ENCODE results near the gene SORL1.
A peak's percentile ranks its signal among the peaks of the same experiment; 100 is the strongest.

The SORL1 gene

DNA sequence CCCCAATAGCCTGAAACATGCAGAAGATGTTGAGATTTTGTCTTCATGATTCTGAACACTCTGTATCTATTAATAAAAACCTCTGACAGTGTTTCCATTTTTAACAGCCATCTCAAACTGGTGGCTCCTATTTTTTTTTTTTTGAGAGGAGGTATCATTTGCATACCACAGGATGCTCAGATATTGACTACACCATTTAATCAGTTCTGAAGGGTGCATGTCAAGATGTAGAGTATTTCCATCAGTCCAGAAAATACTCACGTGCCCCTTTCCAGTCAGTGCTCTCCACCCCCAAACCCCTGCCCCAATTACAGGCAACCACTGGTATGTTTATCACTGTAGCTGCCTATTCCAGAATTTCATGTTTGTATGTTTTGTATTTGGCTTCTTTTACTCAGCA is 85.9 kb downstream of the SORL1 start:
- no peak for DNase-seq (ENCODE audit: low spot score)

DNA sequence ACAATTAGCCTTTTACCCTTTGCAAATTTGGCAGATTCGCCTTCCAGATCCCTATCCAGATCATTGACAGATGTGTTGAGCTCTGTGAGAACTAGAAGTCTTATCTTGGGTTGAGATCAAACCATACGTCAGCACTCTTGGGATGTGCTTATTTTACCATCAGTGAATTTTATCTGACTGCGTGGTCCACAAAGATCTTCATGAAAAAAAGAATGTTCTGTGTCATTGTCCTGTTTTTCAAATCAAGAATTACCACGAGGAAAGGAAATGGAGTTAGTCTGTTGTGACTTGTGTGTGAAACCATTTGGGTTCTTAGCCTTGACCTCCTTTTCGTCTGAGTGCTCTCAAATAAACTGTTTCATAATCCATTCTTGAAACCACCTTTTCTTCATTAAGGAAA is 86.9 kb downstream of the SORL1 start:
- DNase-seq (ENCODE audit: low spot score) = no peak

DNA sequence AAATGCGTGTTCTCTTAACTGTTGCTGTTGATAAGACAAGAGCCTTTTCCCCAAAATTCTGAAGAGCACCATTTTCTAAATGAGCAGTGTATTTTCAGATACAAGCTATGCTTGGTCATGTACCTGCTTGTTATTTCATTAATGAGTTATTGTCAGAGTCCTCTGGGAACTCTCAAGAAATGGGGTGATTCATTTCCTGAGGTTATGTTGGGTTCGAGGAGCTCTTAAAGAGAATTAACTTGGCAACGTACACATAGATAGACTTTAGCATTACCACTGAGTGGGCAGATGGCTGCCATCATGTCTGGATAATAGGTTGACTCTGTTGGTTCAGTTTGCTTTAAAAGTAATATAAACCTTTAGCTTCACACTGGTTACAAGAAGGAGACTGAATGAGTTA is 88.5 kb downstream of the SORL1 start:
- no peak for DNase-seq (ENCODE audit: low spot score)

DNA sequence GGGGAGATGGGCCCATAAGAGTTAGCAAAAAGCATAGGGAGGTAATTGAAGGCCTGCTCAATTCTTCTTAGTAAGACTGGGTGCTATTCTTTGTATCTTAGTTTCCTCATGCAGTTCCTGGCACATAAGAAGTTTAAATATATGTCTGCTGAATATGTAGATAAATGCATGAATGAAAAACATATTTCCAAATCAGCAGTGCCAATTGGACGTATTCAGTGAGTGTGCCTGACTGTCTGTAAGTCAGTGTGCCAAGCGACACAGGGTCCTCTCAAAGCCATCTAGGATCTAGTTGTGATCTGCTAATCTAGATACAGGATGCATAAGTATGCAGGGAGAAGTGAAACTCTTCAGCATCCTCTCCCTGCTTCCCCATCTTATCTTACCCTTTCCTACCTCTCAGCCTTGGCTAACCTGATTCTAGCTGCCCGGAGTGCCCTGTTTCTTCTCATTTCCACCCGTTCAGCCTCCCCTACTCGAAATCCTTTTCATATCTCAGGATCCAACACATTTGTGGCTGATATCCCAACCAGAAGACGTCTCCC is 91.8 kb downstream of the SORL1 start:
- DNase-seq (ENCODE audit: low spot score) = no peak

DNA sequence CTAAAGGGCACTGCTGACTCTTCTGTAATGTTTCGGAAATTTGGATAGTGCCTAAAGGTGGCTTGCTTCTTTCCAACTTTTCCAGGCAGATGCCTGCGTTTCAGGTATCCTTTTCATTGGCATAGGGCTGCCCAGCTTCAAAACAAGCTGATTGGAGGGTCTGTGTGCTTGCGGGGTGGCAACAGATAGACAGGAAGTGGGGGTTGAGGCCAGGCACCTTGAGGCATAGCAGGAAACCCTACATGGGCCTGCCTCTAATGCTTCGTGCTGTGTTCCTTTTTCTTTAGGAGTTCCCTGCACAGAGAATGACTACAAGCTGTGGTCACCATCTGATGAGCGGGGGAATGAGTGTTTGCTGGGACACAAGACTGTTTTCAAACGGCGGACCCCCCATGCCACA is 92.8 kb downstream of the SORL1 start:
- DNase-seq (ENCODE audit: low spot score) = no peak

DNA sequence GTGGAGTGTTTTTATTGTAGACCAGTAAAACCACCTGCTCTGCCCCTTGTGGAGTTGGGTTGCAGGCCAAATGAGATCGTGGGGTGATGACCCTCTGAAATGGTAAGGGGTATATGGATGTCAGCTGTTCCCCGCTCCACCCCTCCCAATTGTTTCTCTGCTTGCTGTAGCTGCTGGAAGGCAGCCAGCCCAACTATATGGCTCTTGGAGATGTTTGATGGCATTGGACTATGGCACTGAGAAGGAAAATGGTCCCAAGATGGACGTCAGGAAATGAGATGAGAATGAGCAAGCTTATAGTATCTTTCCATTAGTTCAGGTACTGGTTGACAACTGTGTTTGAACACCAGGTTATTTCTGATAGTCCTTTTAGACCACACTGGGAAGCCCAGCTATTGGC is 95.5 kb downstream of the SORL1 start:
- no peak for DNase-seq (ENCODE audit: low spot score)

DNA sequence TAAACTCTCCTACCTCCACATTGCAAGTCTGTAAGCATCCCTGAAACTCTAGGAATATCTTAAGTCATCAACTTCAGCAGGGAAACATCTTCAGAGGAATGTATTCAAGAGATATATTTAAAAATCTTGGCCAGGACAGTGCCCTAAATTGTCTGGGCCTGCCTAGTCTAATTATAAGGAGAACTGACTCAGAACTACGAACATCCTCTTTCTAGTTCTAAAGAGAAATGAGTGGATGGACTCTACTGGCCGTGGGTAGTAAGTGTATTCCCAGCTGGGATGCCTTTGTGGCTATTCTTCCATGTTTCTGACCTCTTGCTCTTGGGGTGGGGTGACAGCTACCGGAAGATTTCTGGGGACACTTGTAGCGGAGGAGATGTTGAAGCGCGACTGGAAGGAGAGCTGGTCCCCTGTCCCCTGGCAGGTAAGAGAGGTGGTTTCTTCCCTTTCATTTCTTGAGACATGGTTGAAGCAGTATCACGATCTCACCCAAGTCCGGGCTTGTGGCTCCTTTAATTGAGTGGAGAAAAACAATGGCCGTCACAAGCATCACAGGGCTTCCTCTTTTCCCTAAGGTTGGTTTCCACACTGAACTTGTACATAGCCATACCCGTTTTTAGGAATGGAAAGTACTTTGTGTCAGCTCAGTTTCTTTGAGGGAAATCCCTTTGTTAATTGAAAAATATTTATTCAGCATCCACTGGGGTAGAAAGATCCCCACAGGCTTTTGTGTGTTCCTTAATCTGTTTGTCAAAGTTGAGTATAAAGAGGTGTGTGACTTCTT is 98.3 kb downstream of the SORL1 start:
- DNase-seq (ENCODE audit: low spot score) = no peak

DNA sequence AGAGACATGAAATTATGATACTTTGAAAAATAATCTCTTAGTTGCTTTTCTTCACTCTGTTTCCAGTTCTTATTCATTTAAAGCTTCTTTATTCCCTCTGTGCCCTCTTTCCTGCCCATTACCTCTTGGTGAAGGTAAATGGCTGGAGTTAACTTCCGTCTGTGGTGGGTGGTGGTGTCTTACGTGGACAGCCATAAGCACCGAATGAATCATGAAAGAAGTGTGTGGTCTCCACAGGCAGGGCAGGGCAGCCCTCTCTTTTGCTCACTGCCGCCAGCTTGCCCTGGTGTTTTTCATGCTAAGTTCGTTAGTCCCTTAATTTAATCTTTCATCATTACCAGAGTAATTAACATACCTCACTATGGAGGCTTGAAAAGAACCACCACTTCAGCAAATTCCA is 99.3 kb downstream of the SORL1 start:
- no peak for DNase-seq (ENCODE audit: low spot score)

DNA sequence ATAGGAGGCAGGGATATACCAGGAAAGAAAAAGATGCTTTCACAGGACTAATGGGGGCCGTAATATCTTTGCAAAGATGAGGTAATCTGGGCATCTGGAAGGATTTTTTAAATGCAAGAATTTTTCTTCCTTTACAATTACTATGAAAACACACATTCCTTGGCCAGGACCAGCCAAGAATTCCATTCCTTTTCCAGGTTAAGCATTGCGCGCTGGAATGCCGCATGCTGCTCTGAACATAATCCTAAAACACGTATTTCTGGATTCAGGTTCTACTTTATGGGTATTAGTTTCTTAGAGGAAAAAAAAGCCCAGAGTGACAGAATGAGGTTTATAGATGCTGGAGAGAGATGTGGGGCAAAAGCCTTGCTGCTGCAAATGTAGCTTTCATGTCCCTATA is 100.0 kb downstream of the SORL1 start:
- DNase-seq (ENCODE audit: low spot score) = no peak

DNA sequence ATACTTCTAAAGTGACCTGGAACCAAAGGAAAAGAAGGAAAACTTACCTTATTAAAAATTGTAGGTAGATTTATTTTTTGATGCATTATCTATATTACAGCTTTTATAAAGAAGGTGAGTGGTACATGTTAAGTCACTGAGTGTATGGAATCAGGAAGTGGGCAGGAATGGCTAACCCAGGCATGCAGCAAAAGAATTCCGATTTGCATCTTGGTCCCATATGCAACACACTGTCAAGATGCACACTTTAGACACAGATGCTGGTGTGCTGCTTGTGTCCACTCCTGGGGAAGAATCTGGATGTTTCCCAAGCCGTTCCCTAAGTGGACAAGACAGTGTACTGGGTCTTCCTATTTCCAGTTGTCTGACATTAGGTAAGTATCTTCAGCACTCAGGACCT is 100.5 kb downstream of the SORL1 start:
- no peak for DNase-seq (ENCODE audit: low spot score)

DNA sequence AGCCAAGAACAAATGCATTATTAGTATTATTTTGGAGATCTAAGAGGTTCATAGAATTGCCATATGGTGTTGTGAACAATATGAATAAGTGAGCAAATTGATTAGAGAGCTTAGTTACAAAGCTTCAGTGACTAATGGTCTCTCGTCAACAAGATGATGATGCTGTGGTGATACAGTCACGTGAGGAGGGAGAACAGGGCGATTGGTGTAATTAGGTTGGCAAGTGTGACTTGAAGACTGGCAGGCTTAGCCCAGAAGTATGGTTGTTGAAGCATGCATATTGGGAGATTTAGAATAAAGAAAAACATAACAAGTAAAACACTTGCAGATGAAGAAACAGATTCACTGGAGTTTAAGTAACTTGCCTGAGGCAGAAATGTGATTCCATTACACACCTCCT is 101.3 kb downstream of the SORL1 start:
- DNase-seq (ENCODE audit: low spot score) = peak; percentile 7

DNA sequence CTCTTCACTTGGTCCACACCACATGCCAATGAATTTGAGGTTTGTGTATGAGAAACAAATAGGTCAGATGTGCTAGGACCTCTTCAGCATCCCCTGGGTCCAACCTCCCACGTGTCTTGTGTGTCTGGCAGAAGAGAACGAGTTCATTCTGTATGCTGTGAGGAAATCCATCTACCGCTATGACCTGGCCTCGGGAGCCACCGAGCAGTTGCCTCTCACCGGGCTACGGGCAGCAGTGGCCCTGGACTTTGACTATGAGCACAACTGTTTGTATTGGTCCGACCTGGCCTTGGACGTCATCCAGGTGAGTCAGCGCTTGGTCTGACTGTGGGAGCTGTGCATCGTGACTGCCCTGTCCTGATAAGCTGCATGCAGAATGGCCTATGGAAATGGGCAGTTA is 101.7 kb downstream of the SORL1 start:
- DNase-seq (ENCODE audit: low spot score) = peak; percentile 47

DNA sequence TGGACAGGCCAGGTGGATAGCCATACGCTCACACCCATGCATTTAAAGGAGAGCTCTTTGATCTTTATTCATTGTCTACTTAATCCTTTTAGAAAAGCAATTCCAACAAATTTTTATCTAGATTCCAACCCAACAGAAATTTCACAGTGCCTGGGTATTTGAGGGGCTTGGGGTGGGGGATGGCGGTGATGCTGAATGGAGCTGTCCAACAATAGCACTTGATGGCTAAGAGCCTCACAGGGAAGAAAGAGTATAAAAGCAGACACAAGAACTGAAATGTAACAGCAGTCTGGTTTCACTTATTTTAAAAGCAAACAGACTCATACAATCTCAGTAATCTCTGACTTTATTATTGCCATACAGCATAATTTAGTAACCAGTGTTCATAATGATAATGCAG is 102.4 kb downstream of the SORL1 start:
- no peak for DNase-seq (ENCODE audit: low spot score)

DNA sequence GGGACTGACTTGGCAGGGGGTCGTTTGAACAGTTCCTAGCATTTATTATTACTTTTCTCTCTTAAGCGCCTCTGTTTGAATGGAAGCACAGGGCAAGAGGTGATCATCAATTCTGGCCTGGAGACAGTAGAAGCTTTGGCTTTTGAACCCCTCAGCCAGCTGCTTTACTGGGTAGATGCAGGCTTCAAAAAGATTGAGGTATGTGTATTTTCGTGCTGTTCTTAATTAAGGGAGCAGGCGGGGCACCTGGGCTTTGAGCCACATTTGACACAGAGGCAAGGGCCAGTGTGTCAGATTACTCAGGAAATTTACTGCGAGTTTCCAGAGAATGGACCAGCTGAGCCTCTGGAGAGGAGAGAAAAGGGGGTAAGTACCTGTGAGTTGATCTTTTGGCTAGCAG is 103.0 kb downstream of the SORL1 start:
- no peak for DNase-seq (ENCODE audit: low spot score)

DNA sequence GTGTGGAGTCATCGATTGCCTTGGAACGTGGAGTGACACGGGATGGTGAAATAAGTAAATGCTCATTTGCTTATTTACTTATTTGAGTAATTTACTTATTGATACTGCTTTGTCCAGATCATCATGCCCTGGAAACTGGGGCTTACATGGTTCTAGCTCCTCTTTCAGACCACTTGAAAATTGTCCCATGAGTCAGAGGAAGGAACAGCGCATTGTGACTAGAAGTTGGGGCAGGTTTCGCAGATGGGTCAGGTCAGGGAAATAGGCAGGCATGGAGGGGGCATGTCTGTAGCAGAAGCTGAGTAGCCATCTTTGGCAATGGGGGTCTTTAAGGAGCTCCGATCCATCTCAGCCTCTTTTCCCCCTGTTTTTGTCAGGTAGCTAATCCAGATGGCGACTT is 104.8 kb downstream of the SORL1 start:
- DNase-seq (ENCODE audit: low spot score) = no peak

DNA sequence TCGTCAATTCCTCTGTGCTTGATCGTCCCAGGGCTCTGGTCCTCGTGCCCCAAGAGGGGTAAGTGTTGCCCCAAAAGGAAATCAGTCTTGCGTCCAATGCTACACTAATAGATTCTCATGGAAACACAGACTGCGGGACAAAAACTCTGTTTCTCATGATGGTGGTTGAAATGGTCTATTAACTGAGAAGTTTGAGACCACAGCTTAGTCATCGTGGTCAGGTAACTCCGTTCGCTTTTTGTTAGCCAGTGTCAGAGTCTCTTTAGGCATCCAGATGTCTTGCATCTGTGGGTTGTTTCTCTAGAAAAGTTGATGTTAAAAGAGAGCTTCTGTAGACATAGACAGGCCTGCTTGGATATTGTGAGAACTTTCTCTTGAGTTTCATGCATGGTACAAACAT is 105.2 kb downstream of the SORL1 start:
- no peak for DNase-seq (ENCODE audit: low spot score)

DNA sequence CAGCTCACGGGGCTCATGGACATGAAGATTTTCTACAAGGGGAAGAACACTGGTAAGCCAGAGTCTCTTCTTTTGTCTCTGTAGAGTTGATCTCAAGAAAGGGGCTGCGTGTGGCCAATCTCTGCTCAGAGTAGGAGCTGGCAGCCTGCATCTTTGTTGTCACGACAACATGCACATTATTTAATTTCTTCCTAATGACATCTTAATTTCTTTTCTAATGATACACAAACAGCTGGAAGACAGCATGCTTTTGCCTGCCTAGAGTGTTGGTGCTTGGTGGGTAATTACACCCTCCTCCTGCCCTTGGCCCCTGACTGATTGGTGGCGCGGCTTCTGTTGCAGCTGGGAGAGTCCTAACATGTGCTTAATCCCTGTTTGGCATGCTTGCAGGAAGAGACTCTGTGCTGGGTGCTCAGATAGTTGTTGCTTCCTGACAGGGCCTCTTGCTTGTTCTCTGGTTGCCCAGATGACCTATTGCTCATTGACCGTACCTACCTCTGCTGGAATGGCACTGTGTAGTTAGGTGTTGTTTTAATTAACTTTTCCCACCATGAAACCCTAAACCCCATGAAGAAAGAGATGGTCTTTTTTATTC is 107.6 kb downstream of the SORL1 start:
- DNase-seq (ENCODE audit: low spot score) = no peak

DNA sequence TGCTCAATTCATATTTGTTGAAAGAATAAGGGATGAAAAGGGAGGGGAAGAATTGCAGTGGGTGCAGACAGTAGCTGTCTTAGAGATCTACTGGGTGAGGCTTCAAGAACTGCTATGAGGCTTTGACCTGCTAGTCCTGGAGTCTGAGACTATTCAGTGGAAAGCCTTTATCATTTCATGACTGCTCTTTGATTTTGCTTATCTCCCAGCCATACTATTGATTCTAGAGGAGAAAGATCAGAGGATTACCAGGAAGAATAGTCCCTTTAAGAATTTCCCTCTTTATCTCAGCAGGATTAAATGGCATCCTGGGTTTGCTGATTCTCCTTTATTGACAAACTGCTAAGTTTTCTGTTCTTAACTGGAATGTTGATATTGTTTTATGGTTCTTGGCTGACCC is 108.1 kb downstream of the SORL1 start:
- no peak for DNase-seq (ENCODE audit: low spot score)

DNA sequence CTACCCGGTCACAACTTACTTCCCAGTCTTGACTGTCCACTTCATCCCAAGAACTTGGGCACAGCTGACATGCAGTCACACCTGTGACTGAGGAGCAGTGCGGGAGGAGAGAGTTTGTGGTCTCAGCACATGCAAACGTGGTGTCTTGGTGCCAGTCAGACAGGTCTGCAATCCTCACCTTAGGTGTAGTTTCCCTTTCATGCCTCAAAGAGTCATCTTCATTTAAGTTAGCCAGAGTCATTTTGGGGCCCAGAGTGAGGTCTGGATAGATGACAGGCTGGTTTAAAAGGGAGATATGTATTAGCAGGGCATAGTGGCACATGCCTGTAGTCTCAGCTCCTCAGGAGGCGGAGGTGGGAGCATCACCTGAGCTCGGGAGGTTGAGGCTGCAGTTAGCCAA is 109.1 kb downstream of the SORL1 start:
- no peak for DNase-seq (ENCODE audit: low spot score)

DNA sequence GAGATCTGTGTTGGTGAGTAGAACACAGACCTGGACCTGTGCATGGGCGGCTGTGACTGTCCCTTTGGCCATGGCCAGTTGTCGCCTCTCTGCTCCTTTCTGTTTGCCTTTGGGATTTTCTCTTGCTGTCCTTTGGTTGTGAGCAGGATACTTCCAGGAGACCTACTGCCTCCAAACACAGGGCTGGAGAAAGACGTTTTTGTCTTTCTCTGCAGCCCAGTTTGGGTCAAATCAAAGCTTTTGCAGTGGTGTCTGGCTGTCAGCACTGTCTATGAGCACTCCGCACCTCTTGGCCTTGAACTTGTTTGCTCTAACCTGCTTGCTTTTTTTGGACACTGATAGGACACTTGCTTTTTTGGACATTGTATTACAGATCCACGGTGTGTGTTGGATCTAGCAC is 109.6 kb downstream of the SORL1 start:
- no peak for DNase-seq (ENCODE audit: low spot score)

DNA sequence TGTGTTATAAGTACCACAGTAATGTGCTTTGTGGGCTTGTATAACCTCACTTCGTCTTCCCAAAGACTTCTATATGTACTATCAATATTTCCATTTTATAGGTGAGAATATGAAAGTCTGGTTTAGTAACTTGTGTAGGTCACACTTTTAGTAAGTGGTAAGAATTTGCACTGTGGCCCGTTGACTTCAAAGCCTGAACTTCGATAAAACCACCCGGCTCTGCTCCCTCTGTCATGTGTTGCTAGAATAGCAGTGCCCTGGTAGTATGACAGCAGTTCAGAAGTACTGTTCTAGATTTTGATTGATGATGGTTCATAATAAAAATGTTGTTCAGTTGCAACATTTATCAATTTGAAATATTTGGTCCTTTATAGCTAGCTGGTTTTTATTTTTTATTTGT is 110.9 kb downstream of the SORL1 start:
- DNase-seq (ENCODE audit: low spot score) = no peak

DNA sequence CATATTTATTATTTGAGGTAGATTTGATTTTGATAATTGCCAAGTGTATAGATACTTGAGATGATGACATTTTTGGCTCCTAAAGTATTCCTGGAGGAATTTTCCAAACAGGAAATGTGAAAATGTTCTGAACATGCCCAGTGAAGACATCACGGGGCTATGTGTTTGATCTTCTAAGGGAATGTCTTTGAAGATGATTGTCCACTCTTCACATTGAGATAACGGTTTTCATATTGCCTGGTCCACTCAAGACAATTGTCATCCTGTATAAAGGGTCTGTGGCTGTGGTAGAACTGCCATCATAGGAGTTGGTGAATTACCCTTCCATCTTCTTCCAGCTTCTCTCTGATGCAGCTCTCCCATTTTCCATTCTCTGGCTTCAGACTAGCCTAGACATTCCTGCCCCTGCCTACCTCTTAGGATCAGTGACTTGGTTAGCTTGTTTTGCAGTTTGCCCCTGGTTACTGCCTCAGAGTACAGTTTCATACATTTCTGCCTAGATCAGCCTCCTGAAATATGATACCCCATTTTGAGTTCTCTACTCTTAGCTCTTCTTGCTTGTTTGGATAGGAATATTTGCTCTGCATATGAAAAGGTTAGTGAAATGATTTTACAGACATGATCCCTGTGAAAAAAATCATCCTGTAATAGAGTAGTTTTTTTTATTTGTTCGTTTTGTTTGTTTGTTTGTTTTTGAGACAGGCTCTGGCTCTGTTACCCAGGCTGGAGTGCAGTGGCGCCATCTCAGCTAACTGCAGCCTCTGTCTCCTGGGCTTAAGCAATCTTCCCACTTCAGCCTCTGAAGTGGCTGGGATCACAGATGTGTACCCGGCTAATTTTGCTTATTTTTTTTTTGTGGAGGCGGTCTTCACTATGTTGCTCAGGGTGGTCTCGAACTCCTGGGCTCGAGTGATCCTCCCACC is 112.0 kb downstream of the SORL1 start:
- no peak for DNase-seq (ENCODE audit: low spot score)
